ENCODE results near the gene GRK7. TPM values are rescaled to one million over a fixed set of nuclear protein-coding genes. Genes with fewer than 3 reads are reported as not detected.
A peak's percentile ranks its signal among the peaks of the same experiment; 100 is the strongest.

Gene GRK7
- total and polyA plus RNA-seq, 2 of the 13 experiments (the other 11 are each of a cell fraction or from before 2014, with no cell fraction given): not detected

DNA sequence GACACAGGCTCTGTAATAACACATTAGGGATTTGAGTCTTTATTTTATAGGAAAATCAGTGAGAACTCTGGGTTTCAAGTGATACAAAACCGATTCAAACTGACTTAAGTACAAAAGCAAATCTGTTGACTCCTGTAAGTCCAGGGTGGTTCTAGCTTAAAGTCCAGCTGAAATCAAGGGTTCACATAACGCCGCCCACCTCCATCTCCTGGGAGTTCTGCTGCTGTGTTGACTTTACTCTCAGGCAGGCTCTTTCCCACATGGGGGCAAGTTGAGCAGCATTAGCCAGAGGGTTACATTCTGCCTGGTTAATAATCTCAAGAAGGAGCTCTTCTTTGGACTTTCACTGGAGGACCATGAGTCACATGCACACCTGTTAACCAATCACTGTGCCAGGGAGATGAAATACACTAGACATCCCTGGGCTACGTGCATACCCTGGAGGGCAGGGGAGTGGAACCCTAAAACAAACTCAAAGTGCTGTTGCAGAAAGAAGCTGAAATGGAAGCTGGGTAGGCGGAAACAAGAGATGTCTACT, 34.8 kb upstream of the GRK7 start (continued):
- no peak for TF ChIP-seq BORCS8-MEF2B (CRISPR knock-in tag; IDR thresholded peaks at IDR 0.05)
- peak; percentile 62; the same call in 1 of the 2 replicates for TF ChIP-seq FOXO1 (CRISPR knock-in tag; IDR thresholded peaks at IDR 0.05)
- no peak for TF ChIP-seq ZNF24 (IDR thresholded peaks at IDR 0.05)
- TF ChIP-seq SMARCC2 (IDR thresholded peaks at IDR 0.05): no peak
- peak; percentile 70; the same call in 1 of the 2 replicates for TF ChIP-seq HMG20A (CRISPR knock-in tag; IDR thresholded peaks at IDR 0.05; ENCODE audit: borderline replicate concordance)
- TF ChIP-seq, protein P1, sequence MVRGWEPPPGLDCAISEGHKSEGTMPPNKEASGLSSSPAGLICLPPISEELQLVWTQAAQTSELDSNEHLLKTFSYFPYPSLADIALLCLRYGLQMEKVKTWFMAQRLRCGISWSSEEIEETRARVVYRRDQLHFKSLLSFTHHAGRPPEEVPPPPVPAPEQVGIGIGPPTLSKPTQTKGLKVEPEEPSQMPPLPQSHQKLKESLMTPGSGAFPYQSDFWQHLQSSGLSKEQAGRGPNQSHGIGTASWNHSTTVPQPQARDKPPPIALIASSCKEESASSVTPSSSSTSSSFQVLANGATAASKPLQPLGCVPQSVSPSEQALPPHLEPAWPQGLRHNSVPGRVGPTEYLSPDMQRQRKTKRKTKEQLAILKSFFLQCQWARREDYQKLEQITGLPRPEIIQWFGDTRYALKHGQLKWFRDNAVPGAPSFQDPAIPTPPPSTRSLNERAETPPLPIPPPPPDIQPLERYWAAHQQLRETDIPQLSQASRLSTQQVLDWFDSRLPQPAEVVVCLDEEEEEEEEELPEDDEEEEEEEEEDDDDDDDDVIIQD (CRISPR knock-in tag; IDR thresholded peaks at IDR 0.05; ENCODE audit: low read depth): peak; percentile 90
- peak; percentile 48; the same call in 1 of the 2 replicates for TF ChIP-seq NAIF1 (CRISPR knock-in tag; IDR thresholded peaks at IDR 0.05; ENCODE audit: borderline replicate concordance)
- TF ChIP-seq, protein P2, sequence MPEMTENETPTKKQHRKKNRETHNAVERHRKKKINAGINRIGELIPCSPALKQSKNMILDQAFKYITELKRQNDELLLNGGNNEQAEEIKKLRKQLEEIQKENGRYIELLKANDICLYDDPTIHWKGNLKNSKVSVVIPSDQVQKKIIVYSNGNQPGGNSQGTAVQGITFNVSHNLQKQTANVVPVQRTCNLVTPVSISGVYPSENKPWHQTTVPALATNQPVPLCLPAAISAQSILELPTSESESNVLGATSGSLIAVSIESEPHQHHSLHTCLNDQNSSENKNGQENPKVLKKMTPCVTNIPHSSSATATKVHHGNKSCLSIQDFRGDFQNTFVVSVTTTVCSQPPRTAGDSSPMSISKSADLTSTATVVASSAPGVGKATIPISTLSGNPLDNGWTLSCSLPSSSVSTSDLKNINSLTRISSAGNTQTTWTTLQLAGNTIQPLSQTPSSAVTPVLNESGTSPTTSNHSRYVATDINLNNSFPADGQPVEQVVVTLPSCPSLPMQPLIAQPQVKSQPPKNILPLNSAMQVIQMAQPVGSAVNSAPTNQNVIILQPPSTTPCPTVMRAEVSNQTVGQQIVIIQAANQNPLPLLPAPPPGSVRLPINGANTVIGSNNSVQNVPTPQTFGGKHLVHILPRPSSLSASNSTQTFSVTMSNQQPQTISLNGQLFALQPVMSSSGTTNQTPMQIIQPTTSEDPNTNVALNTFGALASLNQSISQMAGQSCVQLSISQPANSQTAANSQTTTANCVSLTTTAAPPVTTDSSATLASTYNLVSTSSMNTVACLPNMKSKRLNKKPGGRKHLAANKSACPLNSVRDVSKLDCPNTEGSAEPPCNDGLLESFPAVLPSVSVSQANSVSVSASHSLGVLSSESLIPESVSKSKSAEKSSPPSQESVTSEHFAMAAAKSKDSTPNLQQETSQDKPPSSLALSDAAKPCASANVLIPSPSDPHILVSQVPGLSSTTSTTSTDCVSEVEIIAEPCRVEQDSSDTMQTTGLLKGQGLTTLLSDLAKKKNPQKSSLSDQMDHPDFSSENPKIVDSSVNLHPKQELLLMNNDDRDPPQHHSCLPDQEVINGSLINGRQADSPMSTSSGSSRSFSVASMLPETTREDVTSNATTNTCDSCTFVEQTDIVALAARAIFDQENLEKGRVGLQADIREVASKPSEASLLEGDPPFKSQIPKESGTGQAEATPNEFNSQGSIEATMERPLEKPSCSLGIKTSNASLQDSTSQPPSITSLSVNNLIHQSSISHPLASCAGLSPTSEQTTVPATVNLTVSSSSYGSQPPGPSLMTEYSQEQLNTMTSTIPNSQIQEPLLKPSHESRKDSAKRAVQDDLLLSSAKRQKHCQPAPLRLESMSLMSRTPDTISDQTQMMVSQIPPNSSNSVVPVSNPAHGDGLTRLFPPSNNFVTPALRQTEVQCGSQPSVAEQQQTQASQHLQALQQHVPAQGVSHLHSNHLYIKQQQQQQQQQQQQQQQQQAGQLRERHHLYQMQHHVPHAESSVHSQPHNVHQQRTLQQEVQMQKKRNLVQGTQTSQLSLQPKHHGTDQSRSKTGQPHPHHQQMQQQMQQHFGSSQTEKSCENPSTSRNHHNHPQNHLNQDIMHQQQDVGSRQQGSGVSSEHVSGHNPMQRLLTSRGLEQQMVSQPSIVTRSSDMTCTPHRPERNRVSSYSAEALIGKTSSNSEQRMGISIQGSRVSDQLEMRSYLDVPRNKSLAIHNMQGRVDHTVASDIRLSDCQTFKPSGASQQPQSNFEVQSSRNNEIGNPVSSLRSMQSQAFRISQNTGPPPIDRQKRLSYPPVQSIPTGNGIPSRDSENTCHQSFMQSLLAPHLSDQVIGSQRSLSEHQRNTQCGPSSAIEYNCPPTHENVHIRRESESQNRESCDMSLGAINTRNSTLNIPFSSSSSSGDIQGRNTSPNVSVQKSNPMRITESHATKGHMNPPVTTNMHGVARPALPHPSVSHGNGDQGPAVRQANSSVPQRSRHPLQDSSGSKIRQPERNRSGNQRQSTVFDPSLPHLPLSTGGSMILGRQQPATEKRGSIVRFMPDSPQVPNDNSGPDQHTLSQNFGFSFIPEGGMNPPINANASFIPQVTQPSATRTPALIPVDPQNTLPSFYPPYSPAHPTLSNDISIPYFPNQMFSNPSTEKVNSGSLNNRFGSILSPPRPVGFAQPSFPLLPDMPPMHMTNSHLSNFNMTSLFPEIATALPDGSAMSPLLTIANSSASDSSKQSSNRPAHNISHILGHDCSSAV (CRISPR knock-in tag; IDR thresholded peaks at IDR 0.05; ENCODE audit: borderline replicate concordance): no peak
- TF ChIP-seq, protein P3, sequence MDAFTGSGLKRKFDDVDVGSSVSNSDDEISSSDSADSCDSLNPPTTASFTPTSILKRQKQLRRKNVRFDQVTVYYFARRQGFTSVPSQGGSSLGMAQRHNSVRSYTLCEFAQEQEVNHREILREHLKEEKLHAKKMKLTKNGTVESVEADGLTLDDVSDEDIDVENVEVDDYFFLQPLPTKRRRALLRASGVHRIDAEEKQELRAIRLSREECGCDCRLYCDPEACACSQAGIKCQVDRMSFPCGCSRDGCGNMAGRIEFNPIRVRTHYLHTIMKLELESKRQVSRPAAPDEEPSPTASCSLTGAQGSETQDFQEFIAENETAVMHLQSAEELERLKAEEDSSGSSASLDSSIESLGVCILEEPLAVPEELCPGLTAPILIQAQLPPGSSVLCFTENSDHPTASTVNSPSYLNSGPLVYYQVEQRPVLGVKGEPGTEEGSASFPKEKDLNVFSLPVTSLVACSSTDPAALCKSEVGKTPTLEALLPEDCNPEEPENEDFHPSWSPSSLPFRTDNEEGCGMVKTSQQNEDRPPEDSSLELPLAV (CRISPR knock-in tag; conservative IDR thresholded peaks at IDR 0.05; ENCODE audit: low read depth): no peak
- TF ChIP-seq MEIS2 (CRISPR knock-in tag; IDR thresholded peaks at IDR 0.05): no peak
- no peak for TF ChIP-seq ARID2 (CRISPR knock-in tag; IDR thresholded peaks at IDR 0.05; ENCODE audit: borderline replicate concordance)
- no peak for TF ChIP-seq IRF9 (CRISPR knock-in tag; IDR thresholded peaks at IDR 0.05; ENCODE audit: borderline replicate concordance)
- no peak for TF ChIP-seq TRAFD1 (CRISPR knock-in tag; IDR thresholded peaks at IDR 0.05; ENCODE audit: borderline replicate concordance)
- TF ChIP-seq, protein P4, sequence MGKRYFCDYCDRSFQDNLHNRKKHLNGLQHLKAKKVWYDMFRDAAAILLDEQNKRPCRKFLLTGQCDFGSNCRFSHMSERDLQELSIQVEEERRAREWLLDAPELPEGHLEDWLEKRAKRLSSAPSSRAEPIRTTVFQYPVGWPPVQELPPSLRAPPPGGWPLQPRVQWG (CRISPR knock-in tag; IDR thresholded peaks at IDR 0.05; ENCODE audit: borderline replicate concordance, low read depth): no peak
